Bladder microvascular endothelial cell (primary cell): ENCODE data around the gene ZNF613. TPM values are rescaled to one million over a fixed set of nuclear protein-coding genes. Genes with fewer than 3 reads are reported as not detected.

ENCODE experiments used
- total RNA-seq: library from RNA; depleted of rRNA; stranded (reverse); fragments of >200 nt; gene quantifications from 2 replicates; pipeline ENCODE4 v1.2.3, GENCODE V29; 2014

The ZNF613 gene
- 5.3 and 14.6 TPM in 2 replicates for total RNA-seq

DNA sequence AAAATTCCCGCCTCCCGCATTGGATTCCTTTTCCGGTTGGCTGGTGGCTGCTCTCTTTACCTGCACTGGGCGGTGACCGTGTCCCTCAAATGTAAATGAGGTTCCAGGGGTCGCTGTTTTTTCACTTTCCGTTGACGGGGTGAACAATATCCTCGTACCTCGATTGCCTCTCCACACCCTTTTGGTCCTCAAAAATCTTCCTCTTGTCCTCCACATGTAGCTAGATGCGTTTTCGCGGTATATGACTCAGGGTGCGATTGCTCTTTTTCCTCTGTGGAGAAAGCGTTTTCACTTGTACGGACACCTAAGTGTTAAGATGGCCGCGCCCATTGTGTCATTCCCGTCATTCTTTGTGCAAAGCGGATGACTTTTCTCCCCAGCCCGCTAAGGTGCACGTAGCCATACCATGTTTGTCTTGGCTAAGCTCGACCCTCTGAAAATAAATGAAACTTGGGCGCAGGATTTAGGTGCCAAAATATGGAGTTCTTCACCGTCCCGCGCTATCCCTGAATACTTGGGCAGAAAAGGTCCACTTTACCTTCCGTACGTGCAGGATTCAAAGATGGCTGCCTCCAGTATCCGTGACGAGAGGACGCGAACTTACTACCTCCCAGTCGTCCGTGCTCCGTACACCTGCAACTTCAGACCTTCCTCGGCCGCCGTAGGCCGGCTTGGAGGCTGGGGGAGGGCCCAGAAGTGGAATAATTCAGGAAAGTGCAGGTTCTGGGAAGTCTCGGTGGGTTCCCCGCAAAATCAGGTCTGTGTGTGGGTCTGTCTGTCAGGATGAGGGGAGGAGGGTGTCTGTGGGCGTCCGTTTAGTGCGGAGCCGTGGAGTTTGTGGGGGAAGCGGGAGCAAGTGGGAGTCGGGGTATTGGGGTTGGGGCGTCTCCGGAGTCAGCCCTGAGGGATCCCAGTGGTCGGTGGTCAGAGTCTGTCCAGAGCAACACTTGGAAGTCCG is at the start of gene ZNF613:
Gene ZNF613, plus strand, starts transcription at position 689 of the 958 bp plus-strand sequence. CDS start 8,749 bp downstream, outside the sequence.

DNA sequence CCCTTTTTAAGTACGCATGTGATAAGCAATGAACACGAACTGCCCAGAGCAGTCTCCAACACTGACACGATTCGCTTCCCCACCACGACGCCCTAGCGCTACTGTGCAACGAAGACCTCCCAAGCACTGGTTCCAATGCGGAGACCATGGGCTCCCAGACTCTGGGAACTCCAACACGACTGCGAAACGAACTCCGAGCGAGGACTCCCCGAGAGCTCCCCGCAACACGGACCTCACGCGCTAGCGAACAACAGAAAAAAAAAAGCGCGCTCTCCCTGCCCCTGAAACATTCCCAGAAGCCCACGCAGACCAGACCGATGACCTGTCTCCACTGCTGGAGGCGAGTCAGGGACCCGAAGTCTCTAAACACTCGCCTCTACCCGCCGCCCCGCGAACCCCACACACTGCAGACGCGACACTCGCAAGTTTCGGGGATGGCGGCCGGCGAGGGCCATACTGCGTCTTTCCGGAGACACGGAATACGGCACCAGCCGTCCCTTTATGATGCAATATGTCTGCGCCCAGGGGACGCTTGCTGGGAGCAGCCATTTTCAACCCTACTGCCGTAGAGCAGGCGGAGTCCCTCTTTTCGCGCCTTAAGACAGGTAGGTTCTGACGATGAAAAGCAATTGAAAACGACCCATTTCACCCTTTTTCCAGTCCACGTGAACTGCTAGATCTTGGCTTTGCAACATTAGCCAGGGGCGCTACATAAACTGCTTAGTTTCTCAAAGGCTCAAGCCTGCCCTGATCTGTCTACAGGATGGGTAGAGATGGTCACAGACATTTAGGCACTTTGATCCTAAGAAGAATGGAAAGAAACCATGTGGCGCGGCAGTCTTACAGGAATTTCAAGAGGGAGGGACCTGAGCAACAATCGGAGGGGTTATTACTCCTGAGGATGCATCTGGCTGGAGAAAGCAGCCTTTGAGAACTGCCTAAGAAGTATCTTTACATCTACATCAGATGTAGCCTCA is 39.5 kb upstream of the ZNF613 start, which contains the start of gene ZNF577:
Gene ZNF577, minus strand, starts transcription at position 430 of the 977 bp plus-strand sequence. CDS start 7,569 bp downstream, outside the sequence.

DNA sequence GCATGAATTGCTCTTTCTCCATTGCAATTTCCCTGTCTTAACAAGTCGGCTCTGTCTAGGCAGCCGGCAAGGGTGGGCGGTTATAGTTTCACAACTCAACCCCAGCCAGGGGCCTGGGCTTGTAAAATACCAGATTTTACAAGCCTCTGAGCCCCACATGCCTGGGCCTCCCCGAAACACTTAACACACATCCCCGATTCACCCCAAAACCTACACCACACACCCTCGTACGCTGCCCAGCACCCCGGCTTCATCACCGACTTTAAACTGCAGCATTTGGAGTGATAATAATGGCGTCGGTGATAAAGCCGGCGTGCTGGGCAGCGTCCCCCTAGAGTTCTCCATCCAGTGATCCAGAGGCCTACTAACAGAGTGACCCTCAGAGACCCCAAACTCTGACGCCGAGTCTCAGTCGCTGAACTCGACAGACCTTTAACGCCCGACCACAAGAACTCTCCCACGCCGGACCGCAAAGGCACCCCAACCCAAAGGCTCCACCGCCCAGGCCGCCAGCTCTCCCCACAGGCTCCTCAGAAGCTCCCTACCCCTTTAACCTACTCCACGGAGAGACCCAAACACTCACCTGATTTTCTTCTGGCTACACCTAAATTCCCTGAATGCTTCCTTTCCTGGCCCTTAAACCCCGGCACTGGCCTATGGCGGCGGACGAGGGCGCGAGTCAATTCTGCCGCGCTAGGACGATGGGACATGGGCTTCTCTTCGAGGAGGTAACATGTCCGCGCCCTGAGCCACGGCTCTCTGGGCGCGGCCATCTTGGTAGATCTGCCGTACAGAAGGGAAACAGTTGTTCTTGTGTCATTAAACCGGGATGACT is 22.7 kb upstream of the ZNF613 start, which contains the start of gene ZNF649:
Gene ZNF649, minus strand, starts transcription at position 687 of the 835 bp plus-strand sequence. CDS start 4,910 bp downstream, outside the sequence.

DNA sequence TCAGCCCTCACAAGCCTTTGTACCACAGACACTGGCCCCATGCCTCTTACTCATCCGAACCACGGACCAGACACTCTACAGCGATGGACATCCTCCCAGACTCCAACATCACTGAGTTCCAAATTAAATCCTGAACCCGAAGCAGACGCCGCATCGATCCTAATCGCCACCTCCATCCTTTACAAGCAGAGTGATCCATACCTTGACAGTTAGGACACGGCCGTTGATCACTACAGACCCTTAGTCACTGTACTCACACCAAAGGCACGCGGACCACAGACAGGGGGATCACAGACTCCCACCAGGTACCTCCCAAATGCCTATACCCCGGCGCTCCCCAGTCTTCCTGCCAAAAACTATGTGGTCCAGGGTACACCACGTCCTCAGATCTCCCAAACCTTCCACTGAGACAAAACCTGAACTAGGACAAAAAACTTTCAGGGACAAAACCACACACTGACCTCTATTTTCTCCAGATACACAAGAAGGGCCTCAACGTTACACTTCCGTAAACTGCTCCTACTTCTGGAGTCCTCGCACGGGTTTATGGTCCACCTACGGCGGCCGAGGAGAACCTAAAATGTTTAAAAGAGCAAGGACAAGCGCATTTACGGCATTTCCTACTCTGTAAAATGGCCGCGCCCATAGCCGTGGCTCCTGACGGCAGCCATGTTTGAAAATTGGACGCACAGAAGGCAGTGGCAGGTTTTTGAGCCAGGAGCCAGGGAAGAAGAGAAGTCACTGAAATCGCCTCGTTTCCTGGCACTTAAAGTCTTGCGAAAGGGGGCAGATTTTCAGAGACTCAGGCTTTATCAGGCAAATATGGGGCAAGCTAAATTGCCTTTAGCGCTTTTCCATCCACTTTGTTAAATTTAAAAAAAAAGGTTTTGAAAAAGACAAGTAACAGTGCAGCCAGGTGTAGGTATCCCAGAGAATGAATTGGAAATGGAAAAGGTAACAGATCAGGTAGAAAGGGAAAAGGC is 59.3 kb downstream of the ZNF613 start, which contains the start of gene ZNF350:
Gene ZNF350, minus strand, starts transcription at position 532 of the 983 bp plus-strand sequence. CDS start 12,480 bp downstream, outside the sequence.

Other genes starting within 250 kb of the ZNF613 start
- gene SPACA6, start 234.1 kb upstream of the ZNF613 start, total RNA-seq, result 4.7 and 8.5 TPM in 2 replicates
- not detected in 2 replicates for gene HAS1, start 203.5 kb upstream of the ZNF613 start, total RNA-seq
- gene FPR1, start 175.6 kb upstream of the ZNF613 start, total RNA-seq, result not detected in 2 replicates
- not detected in 2 replicates for gene FPR2, start 166.3 kb upstream of the ZNF613 start, total RNA-seq
- not detected in 2 replicates for gene FPR3, start 132.3 kb upstream of the ZNF613 start, total RNA-seq
- 1.6 and 6.9 TPM in 2 replicates for gene ZNF577, start 39.5 kb upstream of the ZNF613 start, total RNA-seq
- gene ZNF649, start 22.5 kb upstream of the ZNF613 start, total RNA-seq, result 4.4 and 11.0 TPM in 2 replicates
- gene ZNF350, start 59.4 kb downstream of the ZNF613 start, total RNA-seq, result 6.2 and 11.2 TPM in 2 replicates
- 7.9 and 11.8 TPM in 2 replicates for gene ZNF615, start 80.7 kb downstream of the ZNF613 start, total RNA-seq
- 6.5 and 9.4 TPM in 2 replicates for gene ZNF614, start 100.9 kb downstream of the ZNF613 start, total RNA-seq
- 3.9 and 8.4 TPM in 2 replicates for gene ZNF432, start 121.4 kb downstream of the ZNF613 start, total RNA-seq
- 9.4 and 20.1 TPM in 2 replicates for gene ZNF841, start 168.3 kb downstream of the ZNF613 start, total RNA-seq
- gene ZNF616, start 212.5 kb downstream of the ZNF613 start, total RNA-seq, result 4.7 and 13.0 TPM in 2 replicates
- 5.3 and 11.7 TPM in 2 replicates for gene ZNF836, start 244.1 kb downstream of the ZNF613 start, total RNA-seq